HepG2 (cell line): Measurements from ENCODE around the gene SPANXA2.

ENCODE experiments used
- EZH2 ChIP-seq: conservative IDR thresholded peaks from 2 replicates; pipeline ENCODE4 v1.6.1; 2012; ENCODE audit warnings: mild to moderate bottlenecking, low read depth, low read length, moderate library complexity
- FOSL2 ChIP-seq: sonication (generic); formaldehyde crosslinking; IDR thresholded peaks from 2 replicates; pipeline ENCODE4 v1.4.0; 2020; ENCODE audit warnings: missing genetic modification reagents
- MAX ChIP-seq: IDR thresholded peaks from 2 replicates; pipeline ENCODE4 v1.6.1; 2012; ENCODE audit warnings: inconsistent platforms
- SMARCE1 ChIP-seq: fragments of 450-650 bp; IDR thresholded peaks from 2 replicates; pipeline ENCODE4 v1.6.1; 2017; ENCODE audit warnings: borderline replicate concordance
- TP53 ChIP-seq: sonication (generic); formaldehyde crosslinking; conservative IDR thresholded peaks from 2 replicates; pipeline ENCODE4 v1.4.0; 2020; ENCODE audit warnings: missing genetic modification reagents
- YY1 ChIP-seq: IDR thresholded peaks from 2 replicates; pipeline ENCODE4 v1.6.1; 2011; ENCODE audit warnings: low read length, low read depth, moderate library complexity, mild to moderate bottlenecking; ENCODE audit not compliant: insufficient read depth, insufficient replicate concordance
- ZNF207 ChIP-seq: fragments of 450-650 bp; IDR thresholded peaks from 2 replicates; pipeline ENCODE4 v1.6.1; 2016; ENCODE audit warnings: antibody characterized with exemption, borderline replicate concordance
- ZNF776 ChIP-seq: sonication (generic); formaldehyde crosslinking; IDR thresholded peaks from 2 replicates; pipeline ENCODE4 v1.4.0; 2020; ENCODE audit warnings: mild to moderate bottlenecking, missing genetic modification reagents

GRCh38 chrX:141619336-141619735 lies 29.8 kb downstream of the SPANXA2 start:
- TF ChIP-seq YY1 (no peak), SMARCE1 (no peak), EZH2 (no peak), ZNF776 (CRISPR knock-in tag) (no peak), FOSL2 (CRISPR knock-in tag) (no peak), ZNF207 (no peak), TP53 (CRISPR knock-in tag) (no peak), MAX (no peak)
